A673 (cell line): ENCODE results near the gene HES1.

ENCODE experiments used
- EZH2 ChIP-seq: fragments of 200-600 bp; sonication (generic); IDR thresholded peaks from 2 replicates; pipeline ENCODE4 v1.6.1; 2017; ENCODE audit warnings: borderline replicate concordance, low read depth, mild to moderate bottlenecking, mixed read lengths, antibody characterized with exemption, low read length; ENCODE audit not compliant: poor library complexity, severe bottlenecking
- TF ChIP-seq, protein P1 (sequence below): fragments of 300-800, 200-600 bp; sonication (generic); conservative IDR thresholded peaks from 2 replicates; pipeline ENCODE4 v1.5.1; 2017; ENCODE audit warnings: low read depth, mild to moderate bottlenecking, antibody characterized with exemption, low read length, moderate library complexity, mixed read lengths

DNA sequence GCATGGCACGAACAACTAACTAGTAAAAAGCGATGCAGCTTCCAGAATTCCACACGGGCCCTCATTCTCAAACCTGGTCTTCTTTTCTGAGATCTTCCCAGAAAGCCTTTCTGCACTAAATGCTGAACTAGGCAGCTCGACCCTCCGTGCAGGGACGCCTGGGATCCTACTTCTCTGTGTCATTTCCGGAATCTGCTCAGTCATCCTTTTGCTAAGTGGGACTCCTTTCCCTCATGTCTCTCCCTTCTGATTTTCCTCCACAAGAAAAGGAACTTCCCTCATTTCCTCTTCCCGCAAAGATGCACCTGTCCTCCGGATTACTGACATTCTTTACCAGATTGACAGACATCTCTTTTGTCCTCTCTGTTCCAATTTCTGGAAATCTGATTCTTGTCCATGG is 9.2 kb upstream of the HES1 start:
- TF ChIP-seq, protein P1, sequence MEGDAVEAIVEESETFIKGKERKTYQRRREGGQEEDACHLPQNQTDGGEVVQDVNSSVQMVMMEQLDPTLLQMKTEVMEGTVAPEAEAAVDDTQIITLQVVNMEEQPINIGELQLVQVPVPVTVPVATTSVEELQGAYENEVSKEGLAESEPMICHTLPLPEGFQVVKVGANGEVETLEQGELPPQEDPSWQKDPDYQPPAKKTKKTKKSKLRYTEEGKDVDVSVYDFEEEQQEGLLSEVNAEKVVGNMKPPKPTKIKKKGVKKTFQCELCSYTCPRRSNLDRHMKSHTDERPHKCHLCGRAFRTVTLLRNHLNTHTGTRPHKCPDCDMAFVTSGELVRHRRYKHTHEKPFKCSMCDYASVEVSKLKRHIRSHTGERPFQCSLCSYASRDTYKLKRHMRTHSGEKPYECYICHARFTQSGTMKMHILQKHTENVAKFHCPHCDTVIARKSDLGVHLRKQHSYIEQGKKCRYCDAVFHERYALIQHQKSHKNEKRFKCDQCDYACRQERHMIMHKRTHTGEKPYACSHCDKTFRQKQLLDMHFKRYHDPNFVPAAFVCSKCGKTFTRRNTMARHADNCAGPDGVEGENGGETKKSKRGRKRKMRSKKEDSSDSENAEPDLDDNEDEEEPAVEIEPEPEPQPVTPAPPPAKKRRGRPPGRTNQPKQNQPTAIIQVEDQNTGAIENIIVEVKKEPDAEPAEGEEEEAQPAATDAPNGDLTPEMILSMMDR: no peak
- no peak for TF ChIP-seq EZH2
